Right lobe of liver (tissue), 6 donors: ENCODE data around the gene OTOGL. TPM values are rescaled to one million over a fixed set of nuclear protein-coding genes. Genes with fewer than 3 reads are reported as not detected.

ENCODE experiments used
- ATAC-seq, 4 donors: fragments of 200-7000 bp; cut with Tn5 transposase; one replicate each; pipeline ENCODE4 v1.9.1; 2020; ENCODE audit warnings: mild to moderate bottlenecking in 4 of 4, moderate library complexity in 4 of 4
- DNase-seq, 3 donors: peaks; one replicate each; pipeline ENCODE4 v3.0.0-alpha.2; 2020
- H3K27ac ChIP-seq, 3 donors: fragments of 200-600 bp; one replicate each; pipeline ENCODE4 v1.8.0; 2022
- H3K27me3 ChIP-seq, 2 donors: fragments of 200-600 bp; one replicate each; pipeline ENCODE4 v1.8.0; 2022
- H3K36me3 ChIP-seq, 4 donors: fragments of 200-600 bp; sonication (generic) in 1 of 4; one replicate each; pipeline versions ENCODE4 v1.5.1 to v1.8.0; 2017 to 2022; ENCODE audit warnings: control low read depth in 1 of 4
- H3K4me1 ChIP-seq, 4 donors: fragments of 200-600 bp; sonication (generic) in 1 of 4; one replicate each; pipeline versions ENCODE4 v1.5.1 to v1.8.0; 2017 to 2022; ENCODE audit warnings: control low read depth in 1 of 4
- H3K4me3 ChIP-seq, 3 donors: fragments of 200-600 bp; one replicate each; pipeline ENCODE4 v1.8.0; 2022
- H3K9me3 ChIP-seq, 4 donors: fragments of 200-600 bp; sonication (generic) in 1 of 4; one replicate each; pipeline versions ENCODE4 v1.5.1 to v1.8.0; 2017 to 2022; ENCODE audit warnings: control low read depth in 1 of 4
- CTCF ChIP-seq, 4 donors: fragments of 200-600 bp in 3 of 4; fragments of 450-650 bp in 1 of 4; IDR thresholded peaks; one replicate each; pipeline versions ENCODE4 v1.5.1 to v1.8.0; 2016 to 2022; ENCODE audit warnings: antibody characterized with exemption in 4 of 4, mild to moderate bottlenecking in 2 of 4
- POLR2A ChIP-seq: fragments of 450-650 bp; IDR thresholded peaks from one replicate; pipeline ENCODE4 v1.6.1; 2017; ENCODE audit warnings: antibody characterized with exemption, mild to moderate bottlenecking
- WGBS: methylation state at CpG from one replicate; pipeline ENCODE4 v1.1.6; 2018; ENCODE audit warnings: low coverage, low lambda C conversion rate; ENCODE audit not compliant: insufficient coverage; ENCODE audit errors: missing lambda C conversion rate; 5-methylcytosine and 5-hydroxymethylcytosine counted together
- intact Hi-C, 2 donors: fragments of 100-400 bp; cut with DNase I; formaldehyde crosslinking; loops; one replicate each; pipeline versions ENCODE4 v1.11.2 to v1.14.1; 2022
- total RNA-seq, 6 experiments: library from RNA; depleted of rRNA in 2 of 6; stranded (reverse); fragments of >200 nt in 2 of 6; fragmentation: NEBNext Ultra II Directional in 3 of 6; extraction: Animal tissue kit (Norgen Biotek cat#: 25700) in 3 of 6; gene quantifications; one replicate each; pipeline versions ENCODE4 v1.1.0 to v1.2.4, GENCODE V29; 2016 to 2023
- donor health status: DM: no; HTN: yes; CAD: no.
- donor health status: DM: no; HTN: no; CAD: no.
- donor health status: DM: no; HTN: no; CAD: no.
- donor health status: DM: no; HTN: yes; CAD: no.
- donor health status: DM: no; HTN: yes; CAD: no.

OTOGL gene
- total RNA-seq, 6 experiments from 2014 or later = 0.06 TPM; not detected in 5

- Histone ChIP-seq H3K27me3 (no peaks in the 10 kb centered on the region), H3K4me3 (no peak overlapping the region), H3K9me3 (no peaks in the 10 kb centered on the region), H3K36me3 (no peaks in the 10 kb centered on the region), H3K27ac (no peak overlapping the region), H3K4me1 (no peaks in the 10 kb centered on the region)
- 50% methylated on average over 1 of the region's 1 CpG for WGBS
- intact Hi-C loops = no loop called here
- DNase-seq (no peak), ATAC-seq (no peak)
- no peak for TF ChIP-seq CTCF (IDR thresholded peaks at IDR 0.05)
- no peak for TF ChIP-seq POLR2A
These were observed 101.1 kb downstream of the OTOGL start for GRCh38 chr12:80200414-80200813.

- no peaks in the 10 kb centered on the region for H3K27me3 ChIP-seq
- H3K36me3 ChIP-seq = no peaks in the 10 kb centered on the region
- no peak for DNase-seq
- TF ChIP-seq CTCF (IDR thresholded peaks at IDR 0.05) (no peak), POLR2A (no peak)
- H3K9me3 ChIP-seq = no peaks in the 10 kb centered on the region
- no peak overlapping the region for H3K4me3 ChIP-seq
- no peak overlapping the region for H3K27ac ChIP-seq
- ATAC-seq = no peak
- 100% methylated on average over 1 of the region's 2 CpGs for WGBS
- H3K4me1 ChIP-seq = no peaks in the 10 kb centered on the region
- intact Hi-C loops = no loop called here
These were observed 102.6 kb downstream of the OTOGL start for GRCh38 chr12:80201908-80202307.

GRCh38 chr12:80205960-80206359, 106.6 kb downstream of the OTOGL start:
- TF ChIP-seq POLR2A (no peak), CTCF (IDR thresholded peaks at IDR 0.05) (no peak)
- Histone ChIP-seq H3K9me3 (no peaks in the 10 kb centered on the region), H3K4me1 (no peaks in the 10 kb centered on the region), H3K36me3 (no peaks in the 10 kb centered on the region), H3K4me3 (no peak overlapping the region), H3K27me3 (no peaks in the 10 kb centered on the region), H3K27ac (no peak overlapping the region)
- DNase-seq (no peak), ATAC-seq (no peak)
- WGBS = 58% methylated on average over 1 of the region's 1 CpG
- intact Hi-C loops = no loop called here

GRCh38 chr12:80208071-80208470, 108.7 kb downstream of the OTOGL start:
- H3K36me3 ChIP-seq = no peaks in the 10 kb centered on the region
- no peak overlapping the region for H3K27ac ChIP-seq
- ATAC-seq (no peak), DNase-seq (no peak)
- intact Hi-C loops = no loop called here
- no peaks in the 10 kb centered on the region for H3K9me3 ChIP-seq
- no peaks in the 10 kb centered on the region for H3K4me1 ChIP-seq
- no peaks in the 10 kb centered on the region for H3K27me3 ChIP-seq
- WGBS = 8% methylated on average over 1 of the region's 1 CpG
- no peak overlapping the region for H3K4me3 ChIP-seq
- no peak for TF ChIP-seq CTCF (IDR thresholded peaks at IDR 0.05)
- TF ChIP-seq POLR2A = no peak

- no peaks in the 10 kb centered on the region for H3K4me1 ChIP-seq
- WGBS = 54% methylated on average over 2 of the region's 2 CpGs
- no peaks in the 10 kb centered on the region for H3K36me3 ChIP-seq
- no peaks in the 10 kb centered on the region for H3K9me3 ChIP-seq
- no peak overlapping the region for H3K4me3 ChIP-seq
- ATAC-seq (no peak), DNase-seq (no peak)
- H3K27ac ChIP-seq = no peak overlapping the region
- intact Hi-C loops = no loop called here
- no peaks in the 10 kb centered on the region for H3K27me3 ChIP-seq
- TF ChIP-seq CTCF (IDR thresholded peaks at IDR 0.05) (no peak), POLR2A (no peak)
These were observed 112.3 kb downstream of the OTOGL start for GRCh38 chr12:80211671-80212070.
